Myometrial cell (primary cell): ENCODE measurements around the gene CAPSL. TPM values are rescaled to one million over a fixed set of nuclear protein-coding genes. Genes with fewer than 3 reads are reported as not detected.

Source experiments
- total RNA-seq: library from RNA; depleted of rRNA; stranded (reverse); fragments of >200 nt; gene quantifications from 2 replicates; pipeline ENCODE4 v1.2.3, GENCODE V29; 2015

Gene CAPSL
- total RNA-seq, result not detected in 2 replicates

DNA sequence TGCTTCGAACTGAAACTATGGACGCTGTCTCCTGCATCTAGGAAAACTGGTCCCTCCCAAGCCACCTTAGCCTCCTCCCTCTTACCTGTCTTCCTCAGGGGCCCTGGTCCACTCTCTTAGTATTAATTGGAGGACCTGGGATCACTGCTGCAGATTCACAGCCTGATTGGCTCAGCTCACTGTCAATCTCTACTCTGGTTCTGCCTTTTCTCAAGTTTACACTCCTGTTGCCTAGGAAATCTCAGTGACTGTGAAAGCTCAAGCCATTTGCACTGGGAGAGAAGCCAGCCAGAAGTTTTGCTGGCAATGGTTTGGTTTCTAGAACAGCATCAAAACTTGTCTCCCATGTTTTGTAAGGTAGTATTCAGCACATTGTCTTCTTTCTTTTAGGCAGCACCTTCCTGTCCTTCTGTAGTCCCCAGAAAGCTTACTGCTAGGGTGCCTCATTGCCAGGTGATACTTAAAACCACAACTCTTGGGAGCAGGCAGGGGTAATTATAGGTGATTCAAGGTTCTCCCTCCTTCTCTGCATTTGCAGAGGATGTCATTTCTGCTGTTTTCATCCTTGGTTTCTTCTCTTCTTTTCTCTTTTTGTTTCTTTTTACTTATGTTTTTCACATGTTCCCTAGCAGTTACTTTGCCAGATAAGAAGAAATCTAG, at the start of gene CAPSL:
CAPSL (minus strand) TSS at position 55 of the 660 bp plus-strand sequence. CDS start 17,502 bp downstream, outside the sequence.

DNA sequence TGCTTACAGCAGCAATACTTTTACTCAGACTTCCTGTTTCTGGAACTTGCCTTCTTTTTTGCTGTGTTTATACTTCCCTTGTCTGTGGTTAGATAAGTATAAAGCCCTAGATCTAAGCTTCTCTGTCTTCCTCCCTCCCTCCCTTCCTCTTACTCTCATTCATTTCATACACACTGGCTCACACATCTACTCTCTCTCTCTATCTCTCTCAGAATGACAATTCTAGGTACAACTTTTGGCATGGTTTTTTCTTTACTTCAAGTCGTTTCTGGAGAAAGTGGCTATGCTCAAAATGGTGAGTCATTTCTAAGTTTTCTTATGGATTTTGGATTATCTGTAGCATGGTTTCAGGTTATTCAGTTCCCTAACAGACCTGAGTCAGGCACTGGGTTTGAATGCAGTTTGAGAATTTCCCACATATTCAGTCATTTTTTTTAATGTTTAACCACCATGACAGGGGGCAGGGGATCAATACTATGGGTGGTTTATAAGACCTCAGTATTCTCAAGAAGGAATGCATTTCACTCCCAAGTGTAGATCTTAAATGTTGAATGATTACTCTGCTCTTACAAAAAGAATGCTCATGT, 81.6 kb downstream of the CAPSL start, which contains the start of gene IL7R:
IL7R (plus strand) TSS at position 127 of the 587 bp plus-strand sequence; CDS start at position 214, 87 bp downstream.

Other genes with a start within 250 kb of the CAPSL start
- 19.6 and 22.7 TPM in 2 replicates for gene IL7R, start 81.7 kb downstream of the CAPSL start, total RNA-seq
- not detected in 2 replicates for gene UGT3A1, start 52.8 kb upstream of the CAPSL start, total RNA-seq
- not detected in 2 replicates for gene UGT3A2, start 128.3 kb upstream of the CAPSL start, total RNA-seq
- gene LMBRD2, start 213.3 kb upstream of the CAPSL start, total RNA-seq, result 6.6 and 8.5 TPM in 2 replicates
- gene SKP2, start 213.5 kb upstream of the CAPSL start, total RNA-seq, result 28.2 and 28.3 TPM in 2 replicates